Measurements from ENCODE around the gene ZMYND10. TPM values are rescaled to one million over a fixed set of nuclear protein-coding genes. Genes with fewer than 3 reads are reported as not detected.

Gene ZMYND10
- total and polyA plus RNA-seq, 2 experiments from 2014 or later, result 0.29 to 0.31 TPM

- H3K79me2 ChIP-seq (replicated peaks; ENCODE audit: insufficient read depth), result peaks cover 13% of the 10 kb centered on the region
- no peak overlapping the region for H3K27ac Mint-ChIP-seq
- no peak overlapping the region for H3K27ac ChIP-seq (ENCODE audit: low read depth)
- peak overlapping the region; percentile 91 for H3K4me3 Mint-ChIP-seq
- H3K4me2 ChIP-seq, result peak overlapping the region; percentile 97
- H2AFZ ChIP-seq, result no peak overlapping the region
- no peak for DNase-seq (ENCODE audit: low spot score)
- peaks cover 31% of the 10 kb centered on the region; the same call in 1 of the 2 replicates for H3F3A ChIP-seq (replicated peaks; ENCODE audit: low read depth)
- H3K27me3 ChIP-seq (ENCODE audit: insufficient read depth), result no peaks in the 10 kb centered on the region
- TF ChIP-seq, protein P1, sequence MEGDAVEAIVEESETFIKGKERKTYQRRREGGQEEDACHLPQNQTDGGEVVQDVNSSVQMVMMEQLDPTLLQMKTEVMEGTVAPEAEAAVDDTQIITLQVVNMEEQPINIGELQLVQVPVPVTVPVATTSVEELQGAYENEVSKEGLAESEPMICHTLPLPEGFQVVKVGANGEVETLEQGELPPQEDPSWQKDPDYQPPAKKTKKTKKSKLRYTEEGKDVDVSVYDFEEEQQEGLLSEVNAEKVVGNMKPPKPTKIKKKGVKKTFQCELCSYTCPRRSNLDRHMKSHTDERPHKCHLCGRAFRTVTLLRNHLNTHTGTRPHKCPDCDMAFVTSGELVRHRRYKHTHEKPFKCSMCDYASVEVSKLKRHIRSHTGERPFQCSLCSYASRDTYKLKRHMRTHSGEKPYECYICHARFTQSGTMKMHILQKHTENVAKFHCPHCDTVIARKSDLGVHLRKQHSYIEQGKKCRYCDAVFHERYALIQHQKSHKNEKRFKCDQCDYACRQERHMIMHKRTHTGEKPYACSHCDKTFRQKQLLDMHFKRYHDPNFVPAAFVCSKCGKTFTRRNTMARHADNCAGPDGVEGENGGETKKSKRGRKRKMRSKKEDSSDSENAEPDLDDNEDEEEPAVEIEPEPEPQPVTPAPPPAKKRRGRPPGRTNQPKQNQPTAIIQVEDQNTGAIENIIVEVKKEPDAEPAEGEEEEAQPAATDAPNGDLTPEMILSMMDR (conservative IDR thresholded peaks at IDR 0.05; ENCODE audit: low read depth in 2 of 2), result no peak
- TF ChIP-seq ETS1 (IDR thresholded peaks at IDR 0.05), result no peak
- TF ChIP-seq ZNF462 (CRISPR knock-in tag; IDR thresholded peaks at IDR 0.05), result no peak
- H3K4me3 ChIP-seq, result peak overlapping the region; percentile 94
- peaks cover 32% of the 10 kb centered on the region for H3K4me1 Mint-ChIP-seq
- no peaks in the 10 kb centered on the region for H3K9me2 ChIP-seq (ENCODE audit: insufficient read depth)
- peaks cover 18% of the 10 kb centered on the region for H3K4me1 ChIP-seq (ENCODE audit: insufficient read depth)
- H3K27me3 Mint-ChIP-seq (ENCODE audit: insufficient read depth, low read depth, poor library complexity), result peaks cover 16% of the 10 kb centered on the region
- H3K9me3 Mint-ChIP-seq, result no peaks in the 10 kb centered on the region
- H3K36me3 ChIP-seq (ENCODE audit: insufficient read depth), result peaks cover 6% of the 10 kb centered on the region
- H4K20me1 ChIP-seq (replicated peaks; ENCODE audit: insufficient read depth), result peaks cover 8% of the 10 kb centered on the region; the same call in 1 of the 2 replicates
- peaks cover 38% of the 10 kb centered on the region for H3K36me3 Mint-ChIP-seq (ENCODE audit: low read depth)
- ATAC-seq, result no peak
Measured at GRCh38 chr3:50327129-50327528, 18.4 kb downstream of the ZMYND10 start.

Data from GM23338 (cell line).